ENCODE measurements around the gene MKLN1.
"Not testable (repeated sequence)": the region's sequence is repeated elsewhere in the genome, so short reads cannot be mapped to it uniquely, and the experiment has no call there.

DNA sequence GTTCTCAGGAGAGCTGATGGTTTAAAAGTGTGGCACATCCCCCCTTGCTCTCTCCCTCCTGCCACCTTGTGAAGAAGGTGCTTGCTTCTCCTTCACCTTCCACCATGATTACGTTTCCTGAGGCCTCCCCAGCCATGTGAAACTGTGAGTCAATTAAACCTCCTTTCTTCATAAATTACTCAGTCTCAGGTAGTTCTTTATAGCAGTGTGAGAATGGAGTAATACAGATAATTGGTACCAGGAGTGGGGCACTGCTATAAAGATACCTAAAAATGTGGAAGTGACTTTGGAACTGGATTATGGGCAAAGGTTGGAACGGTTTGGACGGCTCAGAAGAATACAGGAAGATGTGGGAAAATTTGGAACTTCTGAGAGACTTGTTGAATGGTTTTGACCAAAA is 21.6 kb upstream of the MKLN1 start:
- TF ChIP-seq CTCF (conservative IDR thresholded peaks at IDR 0.05; ENCODE audit: low read depth, low read length); EZH2 (IDR thresholded peaks at IDR 0.05; ENCODE audit: borderline replicate concordance, low read depth, low read length, poor library complexity, severe bottlenecking): not testable (repeated sequence)
